ENCODE measurements around the gene COL23A1.

DNA sequence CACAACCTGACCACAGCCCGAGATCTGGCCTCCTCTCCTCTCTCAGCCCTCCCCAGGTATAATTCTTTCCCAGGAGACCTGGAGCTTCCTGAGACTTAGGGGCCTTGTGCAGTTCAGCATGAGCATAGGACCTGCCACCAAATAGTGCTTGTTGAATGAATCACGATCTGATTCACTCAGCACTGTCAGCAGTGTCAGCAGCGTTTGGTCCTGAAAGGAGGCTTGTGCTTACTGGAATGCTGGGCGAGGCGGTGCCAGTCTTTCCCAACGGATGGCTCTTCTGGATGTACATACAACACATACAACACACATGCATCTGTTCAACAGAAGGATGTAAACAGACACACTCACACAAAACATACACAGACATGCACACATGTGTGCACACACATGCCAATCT, 173.3 kb downstream of the COL23A1 start:
- TF ChIP-seq, protein P1, sequence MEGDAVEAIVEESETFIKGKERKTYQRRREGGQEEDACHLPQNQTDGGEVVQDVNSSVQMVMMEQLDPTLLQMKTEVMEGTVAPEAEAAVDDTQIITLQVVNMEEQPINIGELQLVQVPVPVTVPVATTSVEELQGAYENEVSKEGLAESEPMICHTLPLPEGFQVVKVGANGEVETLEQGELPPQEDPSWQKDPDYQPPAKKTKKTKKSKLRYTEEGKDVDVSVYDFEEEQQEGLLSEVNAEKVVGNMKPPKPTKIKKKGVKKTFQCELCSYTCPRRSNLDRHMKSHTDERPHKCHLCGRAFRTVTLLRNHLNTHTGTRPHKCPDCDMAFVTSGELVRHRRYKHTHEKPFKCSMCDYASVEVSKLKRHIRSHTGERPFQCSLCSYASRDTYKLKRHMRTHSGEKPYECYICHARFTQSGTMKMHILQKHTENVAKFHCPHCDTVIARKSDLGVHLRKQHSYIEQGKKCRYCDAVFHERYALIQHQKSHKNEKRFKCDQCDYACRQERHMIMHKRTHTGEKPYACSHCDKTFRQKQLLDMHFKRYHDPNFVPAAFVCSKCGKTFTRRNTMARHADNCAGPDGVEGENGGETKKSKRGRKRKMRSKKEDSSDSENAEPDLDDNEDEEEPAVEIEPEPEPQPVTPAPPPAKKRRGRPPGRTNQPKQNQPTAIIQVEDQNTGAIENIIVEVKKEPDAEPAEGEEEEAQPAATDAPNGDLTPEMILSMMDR (IDR thresholded peaks at IDR 0.05; ENCODE audit: low read length): no peak
- TF ChIP-seq EZH2phosphoT487 (IDR thresholded peaks at IDR 0.05; ENCODE audit: low read length): no peak

All from MM.1S (cell line).